H54 (cell line): ENCODE measurements around the gene SRP14.
A peak's percentile ranks its signal among the peaks of the same experiment; 100 is the strongest.

Experiments used
- DNase-seq: peaks from one replicate; pipeline ENCODE4 v3.0.0; 2011; ENCODE audit warnings: low spot score, mixed read lengths; ENCODE audit not compliant: insufficient read length
- FAIRE-seq: peaks from 3 replicates; lab custom pipeline; 2011; peaks lifted over from hg19 to GRCh38; lab: Jason Lieb, UNC
- POLR2A ChIP-seq: IDR thresholded peaks from 2 replicates; pipeline ENCODE4 v1.6.1; 2011; ENCODE audit warnings: low read depth, mild to moderate bottlenecking, low read length

Gene SRP14

DNA sequence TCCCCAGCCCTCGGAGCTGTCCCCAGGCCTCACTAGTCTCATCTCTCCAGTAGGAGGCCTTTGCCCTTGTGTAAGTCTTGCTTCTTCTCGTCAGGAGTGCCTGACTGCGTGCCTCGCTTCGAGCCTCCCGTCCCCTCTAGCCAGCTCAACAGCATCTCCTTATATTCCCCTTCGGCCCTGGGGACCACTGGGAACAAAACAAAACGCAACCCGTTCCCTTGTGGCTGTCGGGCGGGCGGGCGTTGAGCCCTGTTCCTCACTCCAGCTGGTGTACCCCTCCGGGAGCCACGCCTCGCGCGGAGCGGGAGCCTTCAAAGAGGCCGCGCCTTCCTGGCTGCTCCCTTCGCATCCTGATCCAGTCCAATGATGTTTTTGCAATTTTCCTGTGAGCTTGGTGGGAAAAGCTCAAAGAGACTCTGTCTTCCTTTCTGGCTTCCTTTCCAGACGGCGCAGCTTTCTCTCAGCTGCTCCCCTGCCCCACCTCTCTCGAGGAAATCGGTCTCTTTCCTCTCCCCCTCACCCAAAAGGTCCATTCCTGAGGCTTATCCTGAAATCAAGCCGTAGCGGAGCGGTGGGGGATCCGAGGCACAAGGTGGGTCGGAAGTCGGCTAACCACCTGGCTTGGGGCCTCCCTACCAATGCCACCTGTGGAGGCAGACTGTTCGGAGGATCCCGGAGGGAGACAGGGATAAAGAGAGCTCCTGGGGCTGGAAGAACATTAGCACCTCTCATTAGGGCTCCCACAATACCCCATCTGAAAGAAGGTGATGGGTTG, 33.4 kb upstream of the SRP14 start:
- DNase-seq (no peak), FAIRE-seq (no peak)
- no peak for TF ChIP-seq POLR2A

DNA sequence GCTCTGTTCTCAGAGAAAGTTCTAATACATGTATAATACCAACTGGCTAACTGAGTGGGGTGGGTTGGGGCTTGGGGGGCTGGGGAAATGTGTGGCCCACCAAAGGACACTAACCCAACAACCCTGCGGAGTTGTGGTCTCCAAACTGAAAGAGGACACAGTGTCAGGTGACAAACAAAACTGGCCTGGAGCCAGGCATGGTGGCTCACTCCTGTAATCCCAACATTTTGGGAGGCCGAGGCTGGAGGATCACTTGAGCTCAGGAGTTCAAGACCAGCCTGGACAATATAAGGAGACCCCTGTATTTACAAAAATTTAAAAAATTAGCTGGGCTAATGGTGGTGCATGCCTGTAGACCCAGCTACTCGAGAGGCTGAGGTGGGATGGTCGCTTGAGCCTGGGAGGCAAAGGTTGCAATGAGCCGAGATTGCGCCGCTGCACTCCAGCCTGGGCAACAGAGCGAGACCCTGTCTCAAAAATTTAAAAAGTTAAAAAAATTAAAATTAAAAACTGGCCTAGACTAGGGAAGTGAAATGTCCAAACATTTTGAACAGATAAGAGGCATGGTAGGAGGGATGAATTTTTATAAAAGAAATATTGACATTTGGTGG, 31.7 kb upstream of the SRP14 start:
- no peak for TF ChIP-seq POLR2A
- FAIRE-seq: no peak
- no peak for DNase-seq

DNA sequence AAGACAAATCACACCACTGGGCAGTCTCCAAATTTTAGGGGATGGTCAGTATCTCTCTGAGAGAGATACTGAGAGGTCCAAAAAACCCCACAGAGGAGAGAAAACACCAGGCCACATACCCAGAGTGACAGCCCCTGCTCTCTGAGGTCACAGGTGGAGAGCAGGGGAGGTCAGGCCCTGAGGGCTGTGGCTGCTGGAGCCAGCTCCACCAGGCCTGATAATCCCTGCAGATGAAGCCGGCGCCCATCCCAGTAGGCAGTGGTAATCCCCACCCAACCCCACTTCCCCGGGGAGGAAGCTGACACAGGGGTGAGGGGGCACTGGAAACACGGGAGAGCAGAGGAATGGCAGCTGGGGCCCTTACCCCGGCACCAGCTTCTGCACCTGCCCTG, 31.2 kb upstream of the SRP14 start:
- DNase-seq: no peak
- FAIRE-seq: no peak
- no peak for TF ChIP-seq POLR2A

DNA sequence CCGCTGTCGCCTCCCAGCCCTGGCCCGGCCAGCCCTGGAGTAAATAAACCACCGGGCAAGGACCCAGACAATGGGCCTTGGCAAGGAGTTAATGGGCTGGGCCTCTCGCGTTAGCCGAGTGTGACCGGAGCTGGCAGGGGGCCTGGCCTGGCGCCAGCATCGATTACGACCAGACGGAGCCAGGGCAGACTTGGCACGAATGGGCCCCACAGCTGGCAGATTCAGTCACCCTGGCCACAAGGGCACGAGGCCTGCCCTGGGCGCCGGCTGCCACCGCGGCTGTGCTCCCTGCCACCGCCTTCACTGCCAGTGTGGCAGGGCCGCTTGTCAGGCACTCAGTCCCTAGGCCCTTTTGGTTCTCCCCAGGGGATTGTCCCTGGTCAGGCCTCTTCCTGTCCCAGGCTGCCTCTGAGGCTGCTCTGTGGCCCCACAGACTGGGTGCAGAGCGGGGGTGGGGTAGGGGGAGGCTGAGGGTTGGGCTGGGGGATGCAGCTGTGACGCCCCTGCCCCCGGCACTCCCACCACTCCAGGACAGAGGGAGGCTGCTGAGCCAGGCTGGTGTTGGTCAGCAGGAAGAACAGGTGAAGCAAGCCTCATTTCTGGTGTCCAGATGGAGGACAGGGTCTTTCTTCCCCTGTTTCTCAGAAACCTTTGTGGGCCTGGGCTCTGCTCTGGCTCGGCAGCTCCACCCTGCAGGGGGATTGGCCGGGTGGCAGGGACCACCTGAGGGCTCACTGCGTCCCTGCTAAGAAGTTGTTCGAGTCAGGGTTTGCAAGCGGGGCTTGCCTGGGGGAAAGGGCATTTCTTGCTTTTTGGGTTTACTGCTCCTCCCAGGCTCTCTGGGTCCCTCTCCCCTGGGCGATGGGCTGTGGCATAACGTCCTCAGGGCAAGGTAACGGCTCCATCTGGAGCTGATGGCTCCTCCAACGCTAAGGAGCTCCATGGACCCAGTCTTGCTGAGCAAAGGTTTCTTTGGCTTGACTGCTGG, 30.5 kb upstream of the SRP14 start:
- no peak for TF ChIP-seq POLR2A
- peak; percentile 38 for FAIRE-seq
- DNase-seq: peak; percentile 88

DNA sequence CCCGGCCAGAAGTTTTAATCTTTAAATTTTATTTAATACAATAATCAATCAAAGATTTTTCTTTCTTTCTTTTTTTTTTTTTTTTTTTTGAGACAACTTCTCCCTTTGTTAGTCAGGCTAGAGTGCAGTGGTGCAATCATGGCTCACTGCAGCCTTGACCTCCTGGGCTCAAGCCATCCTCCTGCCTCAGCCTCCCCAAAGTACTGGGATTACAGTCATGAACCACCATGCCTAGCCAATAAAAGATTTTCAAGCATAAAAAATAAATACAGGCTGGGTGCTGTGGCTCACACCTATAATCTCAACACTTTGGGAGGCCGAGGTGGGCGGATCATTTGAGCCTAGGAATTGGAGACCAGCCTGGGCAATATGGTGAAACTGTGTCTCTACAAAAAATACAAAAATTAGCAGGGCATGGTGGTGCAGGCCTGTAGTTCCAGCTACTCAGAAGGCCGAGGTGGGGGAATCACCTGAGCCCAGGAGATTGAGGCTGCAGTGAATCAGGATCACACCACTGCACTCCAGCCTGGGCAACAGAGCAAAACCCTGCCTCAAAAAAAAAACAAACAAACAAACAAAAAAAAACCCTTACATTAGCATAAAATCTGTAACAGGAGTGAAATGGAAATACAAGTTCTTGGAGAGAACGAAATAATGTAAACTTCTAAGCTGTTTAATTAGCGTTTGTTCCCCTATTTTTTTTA, 29.1 kb upstream of the SRP14 start:
- FAIRE-seq: no peak

DNA sequence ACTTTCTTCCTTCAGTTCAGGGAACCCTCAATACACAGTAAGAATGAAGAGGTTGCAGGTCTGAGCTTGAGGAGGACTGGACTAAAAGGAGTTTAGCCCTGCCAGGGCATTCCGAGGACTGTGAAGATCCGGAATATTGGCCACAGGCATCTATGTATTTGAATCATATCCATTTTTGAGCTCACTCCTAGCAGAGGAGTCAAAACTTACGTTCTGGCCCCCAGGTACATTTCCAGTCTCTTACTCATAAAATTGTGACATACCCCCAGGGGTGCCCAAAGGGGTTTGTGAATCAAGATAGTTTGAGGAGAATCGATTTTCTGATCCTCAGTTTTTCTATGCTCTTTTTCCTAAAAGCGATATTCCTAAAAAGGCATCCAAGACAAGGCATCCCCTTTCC, 27.6 kb upstream of the SRP14 start:
- FAIRE-seq (no peak), DNase-seq (no peak)
- TF ChIP-seq POLR2A: no peak

More for the DNA sequence above, 29.1 kb upstream of the SRP14 start:
- no peak for DNase-seq
- no peak for TF ChIP-seq POLR2A

DNA sequence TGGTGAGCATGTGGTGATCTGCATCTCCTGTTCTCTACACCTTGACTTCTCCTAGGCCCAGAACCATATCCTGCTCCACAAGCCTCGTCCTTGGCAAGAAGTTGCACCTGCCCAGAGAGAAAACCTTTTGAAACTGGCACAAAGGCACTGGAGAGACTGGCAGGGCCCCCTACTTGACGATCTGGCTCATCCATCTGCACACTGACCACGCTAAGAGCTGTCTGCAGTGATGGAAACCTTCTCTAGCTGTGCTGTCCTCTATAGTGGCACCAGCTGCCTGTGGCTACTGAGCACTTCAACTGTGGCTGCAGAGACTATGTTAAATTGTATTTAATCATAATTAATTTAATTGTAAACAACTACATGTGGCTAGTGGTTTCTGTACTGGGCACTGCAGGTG, 26.2 kb upstream of the SRP14 start:
- FAIRE-seq (no peak), DNase-seq (no peak)
- no peak for TF ChIP-seq POLR2A

DNA sequence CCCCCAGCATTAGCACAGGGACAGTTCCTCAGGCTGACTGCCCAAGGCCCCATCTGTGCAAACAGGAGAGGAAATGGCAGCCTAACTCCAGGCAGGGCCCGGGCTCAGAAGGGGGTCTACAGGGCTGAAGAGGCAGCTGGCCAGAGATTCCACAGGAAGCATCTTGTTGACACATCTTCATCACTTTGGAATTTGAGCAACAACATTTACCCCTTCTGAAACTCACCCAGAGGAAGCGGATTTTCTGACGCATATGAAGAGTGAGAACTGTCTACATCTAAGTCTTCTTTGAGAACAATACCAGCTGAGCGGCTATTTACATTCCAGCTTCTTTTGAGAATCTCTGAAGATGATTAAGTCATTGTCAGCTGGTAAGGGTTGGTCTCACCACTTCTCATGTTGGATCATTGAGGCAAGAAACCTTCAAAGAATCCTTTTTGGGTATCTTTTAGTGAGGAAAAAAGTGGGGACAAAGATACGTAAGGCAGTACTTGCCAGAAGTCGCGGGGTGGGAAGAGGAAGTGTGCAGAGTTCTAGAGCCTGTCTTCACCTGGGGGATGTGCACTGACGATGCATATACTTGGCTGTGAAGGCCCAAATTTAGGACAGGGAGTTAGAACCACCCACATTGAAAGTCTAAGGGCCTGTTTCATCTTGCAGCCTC, 25.4 kb upstream of the SRP14 start:
- FAIRE-seq: no peak
- DNase-seq: no peak
- no peak for TF ChIP-seq POLR2A

DNA sequence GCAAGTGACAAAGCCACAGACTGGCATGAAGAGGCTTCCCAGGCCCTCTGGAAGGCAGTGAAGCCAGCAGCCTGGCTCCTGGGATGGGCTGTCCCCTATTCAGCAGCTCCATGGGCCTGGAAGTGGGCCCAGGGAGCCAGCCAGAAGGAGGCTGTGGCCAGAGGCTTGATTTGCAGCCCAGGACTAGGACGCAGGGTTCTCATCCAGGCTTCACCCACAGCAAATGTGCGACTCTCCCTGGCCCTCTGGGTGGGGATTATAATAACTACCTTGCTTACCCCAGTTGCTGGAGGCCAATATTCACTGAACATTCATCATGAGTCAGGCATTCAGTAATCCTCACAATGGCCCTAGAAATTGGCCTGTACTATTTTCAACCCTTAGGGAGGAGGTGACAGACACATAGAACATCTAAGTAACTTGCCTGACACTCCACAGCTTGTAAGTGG, 24.6 kb upstream of the SRP14 start:
- DNase-seq: peak; percentile 75
- FAIRE-seq: peak; percentile 86
- TF ChIP-seq POLR2A: no peak

DNA sequence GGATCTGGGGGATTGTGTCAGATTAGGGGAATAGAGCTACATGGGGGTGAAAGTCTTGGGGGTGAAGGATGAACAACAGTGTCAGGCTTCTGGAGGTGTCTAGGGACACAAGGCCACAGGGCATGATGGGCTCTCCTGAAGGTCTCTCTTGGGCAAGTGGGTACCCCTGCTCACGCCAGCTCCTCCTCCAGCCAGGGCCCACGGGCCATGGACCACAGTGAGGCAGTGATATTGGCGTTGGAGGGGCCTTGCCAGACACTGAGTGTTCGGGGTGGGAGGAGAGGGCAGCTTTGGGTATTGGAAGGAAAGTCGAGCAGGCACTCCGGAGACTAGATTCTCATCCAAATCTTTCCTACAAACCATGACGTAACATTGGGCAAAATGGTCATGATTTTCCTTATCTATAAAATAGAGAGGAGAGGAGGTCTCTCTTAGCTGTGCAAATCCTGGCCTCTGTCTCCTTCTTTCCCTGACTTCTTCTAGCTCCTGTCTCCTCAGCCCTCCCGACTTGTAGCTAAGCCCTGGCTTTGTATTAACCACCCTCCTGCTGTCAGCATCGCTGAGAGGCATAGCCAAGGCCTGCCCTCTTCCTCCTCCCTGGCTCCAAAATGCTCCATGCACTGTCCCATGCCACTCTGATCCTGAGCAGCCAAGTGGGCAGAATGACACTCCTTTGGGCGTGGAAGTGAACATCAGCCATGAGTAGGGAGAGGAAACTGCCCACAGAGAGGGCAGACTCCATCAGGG, 24.0 kb upstream of the SRP14 start:
- no peak for DNase-seq

DNA sequence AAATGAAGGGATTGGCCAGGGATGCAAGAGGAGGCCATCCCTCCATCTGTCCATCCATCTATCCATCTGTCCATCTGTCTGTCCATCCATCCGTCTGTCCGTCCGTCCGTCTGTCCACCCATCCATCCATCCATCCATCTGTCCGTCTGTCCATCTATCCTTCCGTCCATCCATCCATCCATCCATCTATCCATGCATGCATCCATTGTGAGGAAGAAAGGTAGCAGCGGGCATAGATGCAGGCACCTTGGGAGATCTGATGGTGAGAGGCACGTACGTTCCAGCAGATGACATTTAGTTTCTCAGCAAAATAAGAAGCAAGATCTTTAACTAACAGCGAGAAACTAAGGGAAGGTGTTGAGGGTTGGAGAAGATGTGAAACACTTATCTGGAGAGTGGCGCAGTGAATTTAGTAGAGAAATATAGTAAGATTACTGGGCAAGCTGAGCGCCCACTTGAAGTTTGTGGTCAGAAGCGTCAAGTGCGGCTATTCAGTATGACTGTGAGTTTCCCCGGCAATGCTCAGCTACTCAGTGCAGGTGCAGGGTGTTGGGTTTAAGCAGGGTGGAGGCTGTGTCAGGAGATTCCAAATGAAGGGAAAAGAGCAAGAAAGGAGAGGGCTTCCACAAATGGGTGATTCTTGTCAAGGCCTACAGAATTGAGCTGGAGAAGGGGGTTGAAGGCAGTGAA, 22.4 kb upstream of the SRP14 start:
- DNase-seq (no peak), FAIRE-seq (no peak)
- no peak for TF ChIP-seq POLR2A

More for the DNA sequence above, 24.0 kb upstream of the SRP14 start:
- no peak for FAIRE-seq
- no peak for TF ChIP-seq POLR2A
